ENCODE measurements around the gene PER3. TPM values are rescaled to one million over a fixed set of nuclear protein-coding genes. Genes with fewer than 3 reads are reported as not detected.

The PER3 gene
- total RNA-seq, 3 donors from 2014 or later = 6.9 to 42.1 (median 14.7) TPM

- no peak overlapping the region for H3K4me3 ChIP-seq
- H3K9me3 ChIP-seq = no peaks in the 10 kb centered on the region
- intact Hi-C loops (cut with DNase I, micrococcal nuclease) = no loop called here
- TF ChIP-seq CTCF (IDR thresholded peaks at IDR 0.05) = no peak
- H3K36me3 ChIP-seq (ENCODE audit: low read depth) = no peaks in the 10 kb centered on the region
- ATAC-seq (no peak), DNase-seq (no peak)
- H3K4me1 ChIP-seq (ENCODE audit: low read depth) = no peaks in the 10 kb centered on the region
These were observed 87.0 kb downstream of the PER3 start for GRCh38 chr1:7871136-7871535.

- H3K4me3 ChIP-seq = no peak overlapping the region
- ATAC-seq = no peak
- intact Hi-C loops (cut with DNase I, micrococcal nuclease) = no loop called here
- no peak for DNase-seq
- TF ChIP-seq CTCF (IDR thresholded peaks at IDR 0.05) = no peak
- no peaks in the 10 kb centered on the region for H3K4me1 ChIP-seq (ENCODE audit: low read depth)
- H3K36me3 ChIP-seq (ENCODE audit: low read depth) = no peaks in the 10 kb centered on the region
- peaks cover 5% of the 10 kb centered on the region for H3K9me3 ChIP-seq
These were observed 90.0 kb downstream of the PER3 start for GRCh38 chr1:7873801-7874795.

- ATAC-seq (no peak), DNase-seq (no peak)
- no peaks in the 10 kb centered on the region for H3K36me3 ChIP-seq (ENCODE audit: low read depth)
- no peak overlapping the region for H3K4me3 ChIP-seq
- intact Hi-C loops (cut with DNase I, micrococcal nuclease) = no loop called here
- H3K4me1 ChIP-seq (ENCODE audit: low read depth) = no peaks in the 10 kb centered on the region
- no peak for TF ChIP-seq CTCF (IDR thresholded peaks at IDR 0.05)
- peaks cover 5% of the 10 kb centered on the region for H3K9me3 ChIP-seq
These were observed 93.9 kb downstream of the PER3 start for GRCh38 chr1:7878027-7878426.

- Histone ChIP-seq H3K4me1 (ENCODE audit: low read depth) (no peaks in the 10 kb centered on the region), H3K4me3 (no peak overlapping the region), H3K36me3 (ENCODE audit: low read depth) (no peaks in the 10 kb centered on the region), H3K9me3 (peaks cover 5% of the 10 kb centered on the region)
- intact Hi-C loops (cut with DNase I, micrococcal nuclease) = no loop called here
- ATAC-seq (no peak), DNase-seq (no peak)
- no peak for TF ChIP-seq CTCF (IDR thresholded peaks at IDR 0.05)
These were observed 95.1 kb downstream of the PER3 start for GRCh38 chr1:7879228-7879627.

GRCh38 chr1:7884757-7885156 is 100.7 kb downstream of the PER3 start:
- intact Hi-C loops (cut with DNase I, micrococcal nuclease) = no loop called here
- Histone ChIP-seq H3K36me3 (ENCODE audit: low read depth) (no peaks in the 10 kb centered on the region), H3K4me1 (ENCODE audit: low read depth) (no peaks in the 10 kb centered on the region), H3K9me3 (no peaks in the 10 kb centered on the region), H3K4me3 (no peak overlapping the region)
- no peak for DNase-seq
- ATAC-seq = no peak
- TF ChIP-seq CTCF (IDR thresholded peaks at IDR 0.05) = no peak

Data from mucosa of descending colon (tissue), 3 donors.